ENCODE measurements around the gene GHRHR.

GHRHR gene

GRCh38 chr7:30926313-30926712 lies 37.4 kb upstream of the GHRHR start:
- POLR2A ChIA-PET (ENCODE audit: low non-redundant PET), result no interaction called here
- CTCF ChIA-PET, result no interaction called here
- H3K27ac ChIP-seq, result no peak overlapping the region
- TF ChIP-seq CTCF (conservative IDR thresholded peaks at IDR 0.05; ENCODE audit: low read depth), result no peak
- no peak for DNase-seq (ENCODE audit: low spot score)

GRCh38 chr7:30927040-30927439 lies 36.7 kb upstream of the GHRHR start:
- ChIA-PET CTCF (no interaction called here), POLR2A (ENCODE audit: low non-redundant PET) (no interaction called here)
- H3K27ac ChIP-seq, result no peak overlapping the region
- no peak for DNase-seq (ENCODE audit: low spot score)
- no peak for TF ChIP-seq CTCF (conservative IDR thresholded peaks at IDR 0.05; ENCODE audit: low read depth)

- ChIA-PET POLR2A (ENCODE audit: low non-redundant PET) (no interaction called here), CTCF (interaction anchor here (3.2 kb wide), 1 partner anchor 11 kb away, joined by 19 read pairs; no protein-coding TSS in a partner anchor)
- no peak for DNase-seq (ENCODE audit: low spot score)
- TF ChIP-seq CTCF (conservative IDR thresholded peaks at IDR 0.05; ENCODE audit: low read depth), result no peak
- H3K27ac ChIP-seq, result no peak overlapping the region
Observed at GRCh38 chr7:30927559-30927958, 36.2 kb upstream of the GHRHR start.

GRCh38 chr7:30928254-30928872 lies 35.4 kb upstream of the GHRHR start:
- CTCF ChIA-PET, result interaction anchor here (0.5 to 3.2 kb wide), 2 partner anchors 11 to 29 kb away, joined by 3 to 19 read pairs; no protein-coding TSS in a partner anchor
- DNase-seq (ENCODE audit: low spot score), result no peak
- H3K27ac ChIP-seq, result no peak overlapping the region
- POLR2A ChIA-PET (ENCODE audit: low non-redundant PET), result no interaction called here
- TF ChIP-seq CTCF (conservative IDR thresholded peaks at IDR 0.05; ENCODE audit: low read depth), result no peak

GRCh38 chr7:30929686-30930085 lies 34.1 kb upstream of the GHRHR start:
- CTCF ChIA-PET, result interaction anchor here (3.2 kb wide), 1 partner anchor 9 kb away, joined by 19 read pairs; no protein-coding TSS in a partner anchor
- POLR2A ChIA-PET (ENCODE audit: low non-redundant PET), result no interaction called here
- no peak for TF ChIP-seq CTCF (conservative IDR thresholded peaks at IDR 0.05; ENCODE audit: low read depth)
- no peak for DNase-seq (ENCODE audit: low spot score)
- H3K27ac ChIP-seq, result no peak overlapping the region

- CTCF ChIA-PET, result interaction anchor here (3.2 kb wide), 1 partner anchor 8 kb away, joined by 19 read pairs; no protein-coding TSS in a partner anchor
- no peak for DNase-seq (ENCODE audit: low spot score)
- POLR2A ChIA-PET (ENCODE audit: low non-redundant PET), result no interaction called here
- H3K27ac ChIP-seq, result no peak overlapping the region
- TF ChIP-seq CTCF (conservative IDR thresholded peaks at IDR 0.05; ENCODE audit: low read depth), result no peak
Observed at GRCh38 chr7:30930621-30931020, 33.1 kb upstream of the GHRHR start.
